ENCODE results near the gene KY. TPM values are rescaled to one million over a fixed set of nuclear protein-coding genes. Genes with fewer than 3 reads are reported as not detected.

The KY gene
- total RNA-seq, 1 experiment from 2014 or later = 1.1 TPM

- no peak for DNase-seq
These were observed 4.9 kb upstream of the KY start for GRCh38 chr3:134655706-134656105.

GRCh38 chr3:134654031-134654430, 3.2 kb upstream of the KY start:
- Histone ChIP-seq H3K4me3 (no peak overlapping the region), H3K9me3 (no peaks in the 10 kb centered on the region), H3K27me3 (no peaks in the 10 kb centered on the region), H3K36me3 (no peaks in the 10 kb centered on the region)
- no peak for DNase-seq

More at GRCh38 chr3:134655706-134656105, 4.9 kb upstream of the KY start:
- Histone ChIP-seq H3K4me3 (no peak overlapping the region), H3K9me3 (no peaks in the 10 kb centered on the region), H3K27me3 (no peaks in the 10 kb centered on the region), H3K36me3 (no peaks in the 10 kb centered on the region)

- no peak for DNase-seq
- H3K9me3 ChIP-seq = no peaks in the 10 kb centered on the region
- H3K4me3 ChIP-seq = no peak overlapping the region
- no peaks in the 10 kb centered on the region for H3K36me3 ChIP-seq
- no peaks in the 10 kb centered on the region for H3K27me3 ChIP-seq
These were observed 2.2 kb upstream of the KY start for GRCh38 chr3:134652886-134653630.

- Histone ChIP-seq H3K36me3 (no peaks in the 10 kb centered on the region), H3K27me3 (no peaks in the 10 kb centered on the region), H3K9me3 (no peaks in the 10 kb centered on the region), H3K4me3 (no peak overlapping the region)
- peak; percentile 77 for DNase-seq
These were observed 1.6 kb upstream of the KY start for GRCh38 chr3:134652409-134652831.

DNA sequence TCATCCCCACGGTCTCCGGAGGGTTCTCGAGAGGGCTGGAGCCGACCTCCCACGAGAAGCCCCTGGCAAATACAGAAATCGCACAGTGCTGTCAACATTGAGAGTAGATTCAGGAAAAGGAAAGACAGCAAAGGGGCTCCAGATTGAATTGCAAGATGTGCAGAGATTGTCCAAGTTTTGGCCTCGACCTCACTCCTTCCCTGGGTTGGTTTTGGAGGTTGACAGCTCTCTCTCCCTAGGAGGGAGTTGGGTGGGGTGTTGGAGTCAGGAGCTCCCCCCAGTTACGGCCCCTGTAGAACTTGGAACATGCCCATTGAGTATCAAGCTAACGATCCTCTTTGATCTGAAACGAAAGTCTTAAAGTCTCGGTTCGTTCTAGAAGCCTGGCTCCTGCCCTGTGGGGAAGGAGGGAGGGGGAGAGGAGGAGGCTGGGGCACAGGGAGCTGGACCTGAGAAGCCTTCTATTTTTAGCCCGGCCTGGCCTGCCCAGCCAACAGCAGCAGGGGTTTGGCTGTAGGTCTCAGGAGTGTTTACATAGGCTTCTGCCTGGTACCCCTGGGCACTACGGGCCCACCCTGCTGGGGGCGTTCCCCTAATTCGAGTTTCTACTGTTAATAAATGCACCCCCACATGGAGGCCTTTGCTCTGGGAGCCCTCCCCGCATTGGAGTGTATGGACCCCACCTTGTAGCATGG, 672 bp upstream of the KY start:
- Histone ChIP-seq H3K9me3 (no peaks in the 10 kb centered on the region), H3K4me3 (peak overlapping the region; percentile 15), H3K27me3 (no peaks in the 10 kb centered on the region), H3K36me3 (no peaks in the 10 kb centered on the region)
- DNase-seq = peak; percentile 75

DNA sequence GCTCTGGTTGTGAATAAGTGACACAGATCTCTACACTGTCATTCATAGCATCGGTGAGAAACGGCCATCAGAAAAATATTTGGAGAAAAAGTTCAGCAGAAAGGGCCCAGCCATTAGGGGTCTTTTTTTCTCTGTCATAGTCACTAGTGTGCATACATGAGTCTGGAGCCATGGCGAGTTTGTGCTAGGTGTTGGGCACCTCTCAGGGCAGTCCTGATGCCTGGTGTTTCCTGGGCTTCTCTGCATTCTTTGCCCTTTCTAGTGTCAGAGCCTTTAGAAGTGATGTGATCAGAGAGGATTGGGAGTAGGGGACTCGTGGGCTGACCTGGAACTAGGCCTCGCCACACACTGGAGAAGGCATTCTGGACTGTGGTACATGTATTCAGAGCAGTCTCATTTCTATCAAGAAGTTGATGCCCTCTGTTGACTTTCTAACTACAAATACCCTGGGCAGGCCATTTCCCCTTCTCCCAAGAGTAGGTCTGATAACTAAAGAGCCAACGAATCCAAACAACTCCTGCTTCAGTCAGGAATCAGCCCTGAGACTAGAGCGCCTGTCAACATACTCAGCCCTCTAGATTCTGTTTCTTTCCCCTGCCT, 1.6 kb downstream of the KY start:
- Histone ChIP-seq H3K36me3 (no peaks in the 10 kb centered on the region), H3K4me3 (no peak overlapping the region), H3K9me3 (no peaks in the 10 kb centered on the region), H3K27me3 (no peaks in the 10 kb centered on the region)
- no peak for DNase-seq

DNA sequence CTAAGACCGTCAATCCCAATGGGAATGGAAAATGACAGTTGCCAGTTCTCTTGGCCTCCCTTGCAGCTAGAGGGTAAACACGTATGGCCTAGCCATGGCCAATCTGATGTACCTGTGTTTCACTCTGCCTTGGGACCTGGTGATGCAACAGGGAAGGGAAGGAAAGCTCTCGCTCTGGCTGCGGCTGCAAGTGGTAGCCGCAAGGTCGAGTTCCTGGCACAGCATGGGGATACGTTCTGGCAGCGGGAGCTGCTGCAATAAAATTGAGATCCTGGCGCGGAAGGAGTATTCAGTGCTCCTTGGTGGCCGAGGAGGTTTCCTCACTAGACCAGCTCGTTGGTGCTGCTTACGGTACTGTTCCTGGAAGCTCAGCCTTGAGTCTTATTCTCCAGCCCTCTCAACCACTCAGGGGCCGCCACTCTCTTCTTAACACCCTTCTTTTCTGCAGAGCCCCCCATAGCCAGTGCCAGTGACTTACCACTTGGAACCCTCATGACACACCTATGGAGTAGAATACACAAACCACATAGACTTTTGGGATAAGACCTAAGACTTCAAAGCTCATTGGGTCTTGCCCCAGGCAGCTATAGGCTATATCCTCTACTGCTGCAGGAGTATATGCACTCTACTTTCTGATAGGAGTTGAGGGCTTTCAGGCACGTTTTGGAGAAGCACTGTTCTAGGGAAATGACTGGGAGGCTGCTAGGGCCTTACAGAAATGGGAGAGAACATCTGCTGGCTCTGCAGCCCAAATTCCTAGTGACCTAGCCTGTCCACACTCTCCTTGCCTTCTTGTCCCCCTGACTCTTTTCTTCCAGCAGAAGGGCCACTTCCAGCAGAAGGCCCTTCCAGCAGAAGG, 2.7 kb downstream of the KY start:
- Histone ChIP-seq H3K36me3 (no peaks in the 10 kb centered on the region), H3K27me3 (no peaks in the 10 kb centered on the region), H3K9me3 (no peaks in the 10 kb centered on the region), H3K4me3 (no peak overlapping the region)
- DNase-seq = no peak

DNA sequence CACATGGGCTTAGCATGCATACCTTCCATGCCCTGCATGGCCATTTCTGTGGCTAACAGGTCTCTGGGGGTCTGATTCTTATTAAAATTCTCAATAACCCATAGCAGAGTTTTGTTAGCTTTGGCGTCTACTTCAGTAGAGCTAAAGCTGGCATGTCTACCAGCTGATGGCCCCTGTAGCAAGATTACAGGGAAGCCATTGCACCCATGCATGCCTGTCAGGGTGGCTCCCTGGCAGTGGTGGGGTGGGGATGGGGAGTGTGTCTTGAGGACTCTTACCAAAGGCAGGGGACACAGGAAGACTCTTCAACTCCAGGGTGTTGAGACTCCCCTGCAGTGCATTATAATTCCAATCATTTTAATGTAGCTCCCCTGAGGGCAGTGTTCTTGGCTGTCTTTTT, 4.7 kb downstream of the KY start:
- Histone ChIP-seq H3K36me3 (no peaks in the 10 kb centered on the region), H3K9me3 (no peaks in the 10 kb centered on the region), H3K27me3 (no peaks in the 10 kb centered on the region), H3K4me3 (no peak overlapping the region)
- no peak for DNase-seq

DNA sequence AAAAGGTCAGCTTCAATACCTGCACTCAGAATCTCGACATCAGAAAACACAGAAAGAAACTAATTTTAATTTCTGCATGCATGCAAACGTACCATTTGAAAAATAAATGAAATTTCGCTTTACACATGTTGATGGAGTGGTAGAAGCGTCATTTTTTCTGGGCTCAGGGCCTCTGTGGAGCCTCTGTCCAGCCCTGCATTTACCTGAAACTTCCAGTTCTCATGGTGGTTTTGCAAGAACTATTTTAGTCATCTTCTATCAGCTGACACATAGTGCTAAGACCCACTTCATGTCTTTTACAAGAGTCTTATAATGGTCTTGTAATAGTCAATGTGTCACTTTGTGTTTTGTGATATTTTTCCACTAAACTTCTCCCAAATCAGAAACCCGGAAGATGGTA, 5.3 kb downstream of the KY start:
- Histone ChIP-seq H3K4me3 (no peak overlapping the region), H3K27me3 (no peaks in the 10 kb centered on the region), H3K36me3 (no peaks in the 10 kb centered on the region), H3K9me3 (no peaks in the 10 kb centered on the region)
- no peak for DNase-seq

DNA sequence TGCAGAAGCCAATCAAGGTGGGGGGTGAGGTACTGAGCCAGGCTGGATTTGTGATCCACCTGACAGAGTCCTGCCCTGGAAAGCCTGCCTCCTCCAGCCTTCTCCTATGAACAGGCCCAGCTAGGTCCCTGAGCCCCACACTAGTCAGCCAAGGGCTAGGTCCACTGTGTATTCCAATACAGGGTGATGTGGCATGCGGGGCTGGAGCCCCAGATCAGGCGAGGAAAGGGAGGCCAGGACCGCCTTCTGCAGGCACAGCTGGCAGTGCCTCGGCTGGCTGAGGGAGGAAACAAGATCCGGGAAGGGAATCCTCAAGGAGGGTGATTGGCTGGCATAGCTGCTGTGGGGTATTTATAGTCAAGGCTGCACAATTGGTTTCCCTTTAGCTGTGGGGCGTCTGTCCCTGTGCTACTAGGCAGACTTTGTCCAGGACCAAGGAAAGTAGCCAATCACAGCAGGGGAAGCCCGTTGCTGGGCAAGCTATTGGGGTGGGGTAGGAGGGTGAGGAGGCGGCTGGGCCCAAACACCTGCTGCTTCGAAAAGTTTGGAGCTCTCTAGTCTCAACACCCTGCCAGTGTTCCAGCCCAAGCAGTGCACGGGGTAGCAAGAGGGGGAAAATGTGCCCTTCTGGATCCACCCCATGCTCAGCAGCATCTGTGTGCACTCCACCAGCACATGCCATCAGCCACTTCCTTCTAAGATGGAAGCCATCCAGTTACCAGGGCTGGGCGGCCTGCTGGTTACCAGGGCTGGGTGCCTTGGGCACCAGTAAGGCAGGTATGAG, 5.9 kb downstream of the KY start:
- H3K4me3 ChIP-seq = no peak overlapping the region
- no peaks in the 10 kb centered on the region for H3K36me3 ChIP-seq
- no peaks in the 10 kb centered on the region for H3K9me3 ChIP-seq
- peak; percentile 26 for DNase-seq
- no peaks in the 10 kb centered on the region for H3K27me3 ChIP-seq

GRCh38 chr3:134643150-134643675, 7.6 kb downstream of the KY start:
- Histone ChIP-seq H3K4me3 (no peak overlapping the region), H3K36me3 (no peaks in the 10 kb centered on the region), H3K9me3 (no peaks in the 10 kb centered on the region), H3K27me3 (no peaks in the 10 kb centered on the region)
- no peak for DNase-seq

DNA sequence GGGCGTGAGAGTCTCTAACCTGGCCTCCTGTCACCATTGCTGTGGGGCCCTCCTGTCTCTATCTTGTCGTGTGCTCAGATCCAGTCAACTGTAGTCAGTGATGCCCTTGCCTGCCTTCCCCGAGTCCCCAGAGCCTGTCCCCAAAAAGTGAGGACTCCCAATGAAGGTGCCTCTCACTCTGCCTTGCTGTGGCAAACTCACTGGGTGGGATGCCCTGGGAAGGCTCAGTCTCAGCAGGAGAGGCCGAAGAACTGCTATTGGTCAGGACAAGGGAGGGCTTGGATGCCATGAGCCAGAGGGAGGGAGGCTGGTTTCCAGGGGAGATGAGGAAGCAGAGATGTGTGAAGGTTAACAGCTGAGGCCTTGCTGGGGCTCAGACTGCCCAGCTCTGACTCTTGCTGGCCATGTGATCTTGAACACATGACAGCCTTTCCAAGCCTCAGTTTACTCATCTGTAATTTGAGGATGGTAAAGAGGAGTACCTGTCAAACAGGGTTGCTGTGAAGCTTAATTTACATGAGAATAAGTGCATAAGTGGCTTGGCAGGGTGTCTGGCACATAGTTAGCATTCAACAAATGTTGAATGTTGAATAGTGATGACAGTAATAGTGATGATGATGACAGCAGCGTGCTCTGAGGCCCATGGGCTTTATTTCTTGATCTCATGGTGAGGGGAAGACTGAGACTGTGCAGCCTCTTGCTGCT, 8.2 kb downstream of the KY start:
- Histone ChIP-seq H3K9me3 (no peaks in the 10 kb centered on the region), H3K4me3 (no peak overlapping the region), H3K27me3 (no peaks in the 10 kb centered on the region), H3K36me3 (no peaks in the 10 kb centered on the region)
- no peak for DNase-seq

DNA sequence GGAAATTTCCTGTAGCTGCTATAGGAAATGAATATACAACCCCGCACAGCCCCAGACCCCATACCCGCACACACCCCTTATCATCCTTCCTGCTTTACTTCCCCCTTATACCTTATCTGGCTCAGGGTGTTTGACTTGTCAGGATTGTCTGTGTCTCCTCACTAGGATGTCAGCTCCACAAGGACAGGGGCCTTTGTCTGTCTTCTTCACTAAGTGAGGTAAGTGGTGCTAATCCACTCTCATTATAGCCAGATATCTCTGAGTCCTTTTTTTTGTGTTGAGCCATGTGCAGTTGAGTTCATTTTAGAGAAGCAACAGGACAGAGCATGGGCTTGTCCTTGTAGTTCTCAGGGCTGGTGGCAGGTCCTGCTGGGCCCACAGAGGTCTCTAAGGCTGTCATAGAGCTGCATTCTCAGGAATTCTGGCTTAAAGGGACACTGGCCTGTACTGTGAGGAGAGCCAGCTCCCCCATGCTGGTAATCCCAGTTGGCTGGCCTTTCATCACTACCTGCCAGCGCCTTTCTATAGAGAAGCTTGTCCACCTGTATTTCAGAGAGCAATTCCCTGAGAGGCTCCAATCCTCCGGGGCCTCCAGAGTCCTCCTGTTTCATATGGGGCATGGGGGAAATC, 9.0 kb downstream of the KY start:
- Histone ChIP-seq H3K4me3 (no peak overlapping the region), H3K27me3 (no peaks in the 10 kb centered on the region), H3K36me3 (no peaks in the 10 kb centered on the region), H3K9me3 (no peaks in the 10 kb centered on the region)
- DNase-seq = no peak

GRCh38 chr3:134640872-134641470, 9.9 kb downstream of the KY start:
- no peak for DNase-seq
- no peaks in the 10 kb centered on the region for H3K36me3 ChIP-seq
- no peaks in the 10 kb centered on the region for H3K9me3 ChIP-seq
- no peaks in the 10 kb centered on the region for H3K27me3 ChIP-seq
- H3K4me3 ChIP-seq = no peak overlapping the region

DNA sequence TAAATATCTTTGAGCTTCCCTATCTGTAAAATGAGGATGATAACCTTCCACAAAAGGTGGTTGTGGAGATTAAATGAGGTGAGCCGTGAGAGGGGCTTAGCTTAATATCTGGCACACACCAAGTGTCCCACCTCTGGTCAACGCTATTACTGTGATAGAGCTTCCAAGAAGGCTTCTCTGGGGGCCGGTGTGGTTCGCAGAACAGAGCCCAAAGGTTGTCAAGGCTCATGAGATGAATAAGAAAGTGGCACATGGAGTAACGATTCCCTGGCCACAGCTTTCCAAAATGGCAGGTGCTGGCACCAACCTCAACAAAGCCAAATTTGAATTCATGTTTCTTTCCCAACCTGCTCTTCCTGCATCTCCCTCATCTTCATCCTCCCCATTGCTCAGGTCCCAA, 10.4 kb downstream of the KY start:
- Histone ChIP-seq H3K27me3 (no peaks in the 10 kb centered on the region), H3K9me3 (no peaks in the 10 kb centered on the region), H3K36me3 (no peaks in the 10 kb centered on the region), H3K4me3 (no peak overlapping the region)
- DNase-seq = no peak
